ENCODE measurements around the gene NSG2. TPM values are rescaled to one million over a fixed set of nuclear protein-coding genes. Genes with fewer than 3 reads are reported as not detected.

Gene NSG2
- total and polyA plus RNA-seq, 2 of the 4 experiments (the other 2 are of a cell fraction), result not detected

DNA sequence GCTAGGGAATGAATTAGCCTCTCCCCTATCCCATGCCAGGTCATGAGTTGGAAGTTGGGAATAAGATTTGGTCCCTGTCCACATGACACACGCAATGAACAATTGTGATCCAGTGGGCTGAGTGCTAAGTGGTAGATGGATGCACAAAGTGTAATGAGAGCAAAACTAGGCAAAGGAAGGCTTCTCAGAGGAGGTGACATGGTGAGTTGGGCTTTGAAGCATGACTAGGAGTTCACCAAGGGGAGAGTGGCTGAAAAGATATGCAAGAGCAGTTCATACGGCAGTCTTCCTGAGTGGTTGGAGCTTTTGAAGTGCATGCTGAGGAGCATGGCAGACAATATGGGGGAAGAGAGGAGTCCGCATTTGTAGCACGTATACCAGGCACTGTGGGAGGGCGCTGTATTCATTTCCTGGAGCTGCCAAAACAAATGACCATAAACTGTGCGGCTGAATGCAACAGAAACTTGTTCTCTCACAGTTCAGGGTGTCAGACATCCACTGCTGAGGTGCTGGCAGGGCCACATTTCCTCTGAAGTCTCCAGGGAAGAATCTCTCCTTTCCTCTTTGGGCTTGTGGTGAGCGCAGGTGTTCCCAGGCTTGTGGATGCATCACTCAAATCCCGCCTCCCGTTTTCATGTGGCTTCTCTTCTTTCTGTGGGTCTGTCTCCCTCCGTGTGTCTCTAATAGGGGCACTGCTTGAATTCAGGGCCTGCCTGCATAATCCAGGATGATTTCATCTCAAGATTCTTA is 49.5 kb downstream of the NSG2 start:
- H4K91ac ChIP-seq (ENCODE audit: insufficient read depth, low read depth, low read length), result no peak overlapping the region
- DNase-seq, result no peak
- H3K27ac ChIP-seq (ENCODE audit: insufficient read depth, low read length), result no peak overlapping the region
- no peak overlapping the region for H4K8ac ChIP-seq (ENCODE audit: low read depth in 2 of 2, low read length in 2 of 2)
- no peaks in the 10 kb centered on the region for H3K4me1 ChIP-seq (ENCODE audit: control insufficient read depth, insufficient read depth, low read length)
- no peaks in the 10 kb centered on the region for H3K36me3 ChIP-seq (ENCODE audit: control insufficient read depth, insufficient read depth, low read length)
- BruUV-seq (replicated peaks), result no TSS peak
- no peak overlapping the region for H2BK120ac ChIP-seq (ENCODE audit: low read depth, low read length)
- H2AFZ ChIP-seq (replicated peaks; ENCODE audit: low read length, poor library complexity), result no peak overlapping the region
- CTCF ChIA-PET, result no interaction called here
- H3K18ac ChIP-seq (ENCODE audit: low read depth, low read length), result no peak overlapping the region
- POLR2A ChIA-PET (ENCODE audit: unreplicated experiment), result no interaction called here
- no peak overlapping the region for H3K56ac ChIP-seq (ENCODE audit: extremely low read depth, insufficient read depth, low read length)
- in situ Hi-C loops (cut with MboI; ENCODE audit: low sequenced_read_pairs) (no loop called here), dilution Hi-C loops (cut with HindIII; ENCODE audit: low sequenced_read_pairs, unreplicated experiment) (no loop called here), intact Hi-C loops (cut with micrococcal nuclease) (no loop called here)
- no peak overlapping the region for H2AK9ac ChIP-seq (replicated peaks; ENCODE audit: low read depth, low read length, poor library complexity)
- ATAC-seq (ENCODE audit: low read depth), result no peak
- no peaks in the 10 kb centered on the region for H3K79me1 ChIP-seq (ENCODE audit: low read depth in 1 of 2, low read length in 2 of 2)
- H2AK5ac ChIP-seq (ENCODE audit: low read depth, low read length), result no peak overlapping the region
- H3K9me3 ChIP-seq (ENCODE audit: control insufficient read depth, insufficient read depth, low read length), result peaks cover 10% of the 10 kb centered on the region; the same call in 1 of the 2 replicates
- no peak overlapping the region for H3K9ac ChIP-seq (ENCODE audit: low read depth, low read length)
- H2BK15ac ChIP-seq (ENCODE audit: low read depth, low read length), result no peak overlapping the region
- no peak overlapping the region for H4K5ac ChIP-seq (ENCODE audit: low read depth, low read length)
- no peaks in the 10 kb centered on the region for H4K20me1 ChIP-seq (ENCODE audit: insufficient read depth, low read length)
- H3K9me1 ChIP-seq (ENCODE audit: insufficient read depth, low read length), result no peaks in the 10 kb centered on the region
- 70% methylated on average over 9 of the region's 10 CpGs; no CpG with 5 or more reads in 1 of the 2 experiments for WGBS, 2 experiments (ENCODE audit: extremely low coverage in 2 of 2, insufficient read length in 1 of 2)
- no peak overlapping the region for H3K4ac ChIP-seq (ENCODE audit: low read depth, low read length)
- H3K4me3 ChIP-seq (ENCODE audit: insufficient read depth, low read depth, low read length), result no peak overlapping the region
- no peak overlapping the region for H2BK5ac ChIP-seq (ENCODE audit: low read depth, low read length, poor library complexity, severe bottlenecking)
- no peaks in the 10 kb centered on the region for H3K27me3 ChIP-seq (ENCODE audit: control insufficient read depth, insufficient read depth, low read length)
- H3K4me2 ChIP-seq (ENCODE audit: low read depth, low read length), result no peak overlapping the region
- H2BK20ac ChIP-seq (ENCODE audit: low read depth, low read length), result no peak overlapping the region
- no peak overlapping the region for H3K14ac ChIP-seq (replicated peaks; ENCODE audit: low read depth, low read length)
- H3K23ac ChIP-seq (ENCODE audit: low read depth, low read length), result no peak overlapping the region
- TF ChIP-seq MAFK (IDR thresholded peaks at IDR 0.05; ENCODE audit: low read depth, low read length), result no peak
- TF ChIP-seq MXI1 (IDR thresholded peaks at IDR 0.05; ENCODE audit: borderline replicate concordance, low read depth, low read length), result no peak
- no peak for TF ChIP-seq CEBPB (IDR thresholded peaks at IDR 0.05; ENCODE audit: low read depth, low read length)
- TF ChIP-seq MAZ (IDR thresholded peaks at IDR 0.05; ENCODE audit: borderline replicate concordance, low read depth, low read length), result no peak
- no peak for TF ChIP-seq SMC3 (IDR thresholded peaks at IDR 0.05; ENCODE audit: low read depth, low read length)
- no peak for TF ChIP-seq POLR2A (IDR thresholded peaks at IDR 0.05; ENCODE audit: low read depth, low read length)
- TF ChIP-seq, protein P1, sequence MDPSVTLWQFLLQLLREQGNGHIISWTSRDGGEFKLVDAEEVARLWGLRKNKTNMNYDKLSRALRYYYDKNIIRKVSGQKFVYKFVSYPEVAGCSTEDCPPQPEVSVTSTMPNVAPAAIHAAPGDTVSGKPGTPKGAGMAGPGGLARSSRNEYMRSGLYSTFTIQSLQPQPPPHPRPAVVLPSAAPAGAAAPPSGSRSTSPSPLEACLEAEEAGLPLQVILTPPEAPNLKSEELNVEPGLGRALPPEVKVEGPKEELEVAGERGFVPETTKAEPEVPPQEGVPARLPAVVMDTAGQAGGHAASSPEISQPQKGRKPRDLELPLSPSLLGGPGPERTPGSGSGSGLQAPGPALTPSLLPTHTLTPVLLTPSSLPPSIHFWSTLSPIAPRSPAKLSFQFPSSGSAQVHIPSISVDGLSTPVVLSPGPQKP (IDR thresholded peaks at IDR 0.05; ENCODE audit: borderline replicate concordance, low read depth, low read length), result no peak
- no peak for TF ChIP-seq BHLHE40 (IDR thresholded peaks at IDR 0.05; ENCODE audit: low read depth, low read length)
- TF ChIP-seq RAD21 (IDR thresholded peaks at IDR 0.05; ENCODE audit: low read length), result no peak
- TF ChIP-seq, protein P2, sequence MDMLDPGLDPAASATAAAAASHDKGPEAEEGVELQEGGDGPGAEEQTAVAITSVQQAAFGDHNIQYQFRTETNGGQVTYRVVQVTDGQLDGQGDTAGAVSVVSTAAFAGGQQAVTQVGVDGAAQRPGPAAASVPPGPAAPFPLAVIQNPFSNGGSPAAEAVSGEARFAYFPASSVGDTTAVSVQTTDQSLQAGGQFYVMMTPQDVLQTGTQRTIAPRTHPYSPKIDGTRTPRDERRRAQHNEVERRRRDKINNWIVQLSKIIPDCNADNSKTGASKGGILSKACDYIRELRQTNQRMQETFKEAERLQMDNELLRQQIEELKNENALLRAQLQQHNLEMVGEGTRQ (IDR thresholded peaks at IDR 0.05; ENCODE audit: low read depth, low read length), result no peak
